Smooth muscle cell (in vitro differentiated cells): ENCODE results near the gene PIM3. TPM values are rescaled to one million over a fixed set of nuclear protein-coding genes. Genes with fewer than 3 reads are reported as not detected.

Experiments
- DNase-seq: peaks from one replicate; lab custom pipeline; 2025; ENCODE audit not compliant: unreplicated experiment; lab: John Stamatoyannopoulos, UW
- H2AFZ ChIP-seq: fragments of 200-600 bp; sonication (generic); 2 replicates; pipeline ENCODE4 v1.6.0; 2016; ENCODE audit warnings: antibody characterized with exemption, low read depth, mild to moderate bottlenecking
- H3F3A ChIP-seq: fragments of 200-600 bp; sonication (generic); 2 replicates; pipeline ENCODE4 v1.6.0; 2017; ENCODE audit warnings: antibody characterized with exemption, low read depth
- H3K27ac ChIP-seq: fragments of 200-600 bp; sonication (generic); 2 replicates; pipeline ENCODE4 v1.5.1; 2016; ENCODE audit warnings: low read depth, mild to moderate bottlenecking
- H3K27me3 ChIP-seq: fragments of 200-600 bp; sonication (generic); 2 replicates; pipeline ENCODE4 v1.6.1; 2016; ENCODE audit warnings: low read depth, mild to moderate bottlenecking
- H3K36me3 ChIP-seq: fragments of 200-600 bp; sonication (generic); 2 replicates; pipeline ENCODE4 v1.5.1; 2016; ENCODE audit warnings: low read depth
- H3K4me1 ChIP-seq: fragments of 200-600 bp; sonication (generic); 2 replicates; pipeline ENCODE4 v1.5.1; 2016; ENCODE audit warnings: low read depth
- H3K4me2 ChIP-seq: fragments of 200-600 bp; sonication (generic); 2 replicates; pipeline ENCODE4 v1.6.0; 2016; ENCODE audit warnings: mild to moderate bottlenecking
- H3K4me3 ChIP-seq: fragments of 200-600 bp; sonication (generic); 2 replicates; pipeline ENCODE4 v1.5.1; 2016; ENCODE audit warnings: mild to moderate bottlenecking
- H3K79me2 ChIP-seq: fragments of 200-600 bp; sonication (generic); 2 replicates; pipeline ENCODE4 v1.6.0; 2016; ENCODE audit warnings: low read depth, mild to moderate bottlenecking
- H3K9ac ChIP-seq: fragments of 200-600 bp; sonication (generic); 2 replicates; pipeline ENCODE4 v1.6.0; 2016; ENCODE audit warnings: low read depth
- H3K9me3 ChIP-seq: fragments of 200-600 bp; sonication (generic); replicated peaks from 2 replicates; pipeline ENCODE4 v1.5.1; 2016; ENCODE audit warnings: low read depth
- H4K20me1 ChIP-seq: fragments of 200-600 bp; sonication (generic); 2 replicates; pipeline ENCODE4 v1.6.0; 2016; ENCODE audit warnings: low read depth
- CTCF ChIP-seq: fragments of 200-600 bp; sonication (generic); IDR thresholded peaks from 2 replicates; pipeline ENCODE4 v1.5.1; 2017; ENCODE audit warnings: borderline replicate concordance, mild to moderate bottlenecking, antibody characterized with exemption; ENCODE audit not compliant: insufficient read depth, poor library complexity, severe bottlenecking
- WGBS: methylation state at CpG from one replicate; pipeline ENCODE4 v1.1.7; 2016; ENCODE audit warnings: low lambda C conversion rate; 5-methylcytosine and 5-hydroxymethylcytosine counted together
- polyA plus RNA-seq: library from polyadenylated mRNA; unstranded; fragments of >200 nt; fragmentation: Nextera tagmentation; extraction: Ambion mirVana; gene quantifications from 2 replicates; pipeline ENCODE4 v1.2.1, GENCODE V29; 2016
- total RNA-seq: library from RNA; depleted of rRNA; stranded (reverse); fragments of >200 nt; gene quantifications from 2 replicates; pipeline ENCODE4 v1.2.3, GENCODE V29; 2014

The PIM3 gene
- total and polyA plus RNA-seq, 2 experiments from 2014 or later: 19.1 to 43.3 TPM

- Histone ChIP-seq H3F3A (no peaks in the 10 kb centered on the region), H3K36me3 (no peaks in the 10 kb centered on the region), H3K4me3 (peak overlapping the region; percentile 63), H3K9ac (peak overlapping the region; percentile 96), H3K79me2 (peaks cover 33% of the 10 kb centered on the region), H3K4me2 (peak overlapping the region; percentile 98), H2AFZ (no peak overlapping the region), H3K9me3 (no peaks in the 10 kb centered on the region), H3K27ac (peak overlapping the region; percentile 96), H4K20me1 (peaks cover 44% of the 10 kb centered on the region), H3K27me3 (no peaks in the 10 kb centered on the region), H3K4me1 (peaks cover 8% of the 10 kb centered on the region)
- no peak for TF ChIP-seq CTCF
- WGBS: 1% methylated on average over 49 of the region's 49 CpGs
- DNase-seq: no peak
Observed at GRCh38 chr22:49961601-49962011, 1.0 kb downstream of the PIM3 start.

GRCh38 chr22:49962012-49962750 lies 1.6 kb downstream of the PIM3 start:
- no peaks in the 10 kb centered on the region for H3K36me3 ChIP-seq
- H3K79me2 ChIP-seq: peaks cover 33% of the 10 kb centered on the region
- H3K4me2 ChIP-seq: peak overlapping the region; percentile 98
- peak overlapping the region; percentile 96 for H3K27ac ChIP-seq
- peak overlapping the region; percentile 63 for H3K4me3 ChIP-seq
- no peaks in the 10 kb centered on the region for H3F3A ChIP-seq
- no peaks in the 10 kb centered on the region for H3K9me3 ChIP-seq
- 3% methylated on average over 28 of the region's 70 CpGs for WGBS
- no peak for TF ChIP-seq CTCF
- H3K9ac ChIP-seq: peak overlapping the region; percentile 96
- peaks cover 8% of the 10 kb centered on the region for H3K4me1 ChIP-seq
- H3K27me3 ChIP-seq: no peaks in the 10 kb centered on the region
- DNase-seq: peak; percentile 80
- H4K20me1 ChIP-seq: peaks cover 44% of the 10 kb centered on the region
- H2AFZ ChIP-seq: no peak overlapping the region

- Histone ChIP-seq H3K79me2 (peaks cover 33% of the 10 kb centered on the region), H3K9me3 (no peaks in the 10 kb centered on the region), H3F3A (no peaks in the 10 kb centered on the region), H3K9ac (peak overlapping the region; percentile 96), H3K4me1 (peaks cover 8% of the 10 kb centered on the region), H3K36me3 (no peaks in the 10 kb centered on the region), H3K4me2 (peak overlapping the region; percentile 98), H3K27ac (peak overlapping the region; percentile 96), H2AFZ (no peak overlapping the region), H3K27me3 (no peaks in the 10 kb centered on the region), H4K20me1 (peaks cover 44% of the 10 kb centered on the region), H3K4me3 (peak overlapping the region; percentile 63)
- no peak for TF ChIP-seq CTCF
- 79% methylated on average over 62 of the region's 63 CpGs for WGBS
- DNase-seq: no peak
Observed at GRCh38 chr22:49962751-49963646, 2.4 kb downstream of the PIM3 start.
